NCI-H2029 treated with DMSO at 0.1 percent for 48 hours (cell line): ENCODE data around the gene VGLL3.

Experiments used
- DNase-seq: peaks from one replicate; lab custom pipeline; 2025; lab: John Stamatoyannopoulos, UW

The VGLL3 gene

GRCh38 chr3:86949850-86950249, 41.1 kb downstream of the VGLL3 start:
- no peak for DNase-seq

- no peak for DNase-seq
These were observed 42.1 kb downstream of the VGLL3 start for GRCh38 chr3:86948822-86949221.

GRCh38 chr3:86942206-86942605, 48.7 kb downstream of the VGLL3 start:
- DNase-seq = no peak

GRCh38 chr3:86938416-86939105, 52.4 kb downstream of the VGLL3 start:
- DNase-seq = no peak

- DNase-seq = no peak
These were observed 53.6 kb downstream of the VGLL3 start for GRCh38 chr3:86937306-86937791.

- no peak for DNase-seq
These were observed 56.1 kb downstream of the VGLL3 start for GRCh38 chr3:86934851-86935250.

- no peak for DNase-seq
These were observed 60.1 kb downstream of the VGLL3 start for GRCh38 chr3:86930831-86931230.

GRCh38 chr3:86930181-86930580, 60.8 kb downstream of the VGLL3 start:
- DNase-seq = no peak

- DNase-seq = no peak
These were observed 61.9 kb downstream of the VGLL3 start for GRCh38 chr3:86929046-86929445.

- no peak for DNase-seq
These were observed 67.9 kb downstream of the VGLL3 start for GRCh38 chr3:86923071-86923491.

GRCh38 chr3:86921971-86922680, 68.8 kb downstream of the VGLL3 start:
- no peak for DNase-seq

GRCh38 chr3:86914670-86915069, 76.3 kb downstream of the VGLL3 start:
- DNase-seq = no peak

- DNase-seq = no peak
These were observed 77.8 kb downstream of the VGLL3 start for GRCh38 chr3:86913160-86913559.

- no peak for DNase-seq
These were observed 95.7 kb downstream of the VGLL3 start for GRCh38 chr3:86895202-86895601.

GRCh38 chr3:86890741-86891396, 100.1 kb downstream of the VGLL3 start:
- no peak for DNase-seq
